ENCODE results near the gene SLC44A5.

Gene SLC44A5

DNA sequence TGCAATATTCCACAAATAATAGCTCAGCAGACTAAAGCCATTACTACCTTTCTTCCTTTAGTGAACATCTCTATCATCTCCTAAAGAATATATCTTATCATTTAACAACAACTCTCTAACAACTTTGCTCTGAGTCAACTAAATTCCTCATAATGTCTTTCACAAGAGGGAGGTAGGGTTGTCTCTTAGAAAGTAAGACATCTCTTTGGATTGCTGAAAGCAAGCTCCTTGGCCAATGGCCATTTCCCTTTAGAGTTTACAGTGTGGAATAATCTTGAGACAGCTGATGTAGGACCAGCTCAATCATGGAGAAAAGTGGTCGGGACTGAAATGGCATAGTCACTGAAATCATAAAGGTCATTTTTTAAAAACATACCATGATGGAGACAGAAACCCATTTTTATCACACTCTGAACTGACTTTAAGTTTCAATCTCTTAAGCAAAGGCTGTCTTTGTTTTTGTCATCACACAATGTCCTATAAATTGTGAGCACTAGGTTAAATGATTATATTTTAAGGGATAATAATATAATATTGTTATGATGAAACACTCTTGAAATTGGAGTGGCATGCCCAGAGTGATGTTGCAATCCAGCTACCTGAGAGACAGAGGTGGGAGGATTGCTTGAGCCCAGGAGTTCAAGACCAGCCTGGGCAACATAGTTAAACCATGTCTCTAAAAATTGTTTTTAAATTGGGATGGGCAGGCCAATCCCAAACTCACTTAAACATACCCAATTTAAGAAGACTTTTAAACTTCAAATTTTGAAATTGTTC lies 91.1 kb downstream of the SLC44A5 start:
- Histone ChIP-seq H4K20me1 (ENCODE audit: insufficient read depth, low read length) (no peaks in the 10 kb centered on the region), H3K9me3 (ENCODE audit: insufficient read depth, low read length) (no peaks in the 10 kb centered on the region), H3K4me1 (ENCODE audit: low read length) (no peaks in the 10 kb centered on the region), H3K36me3 (replicated peaks; ENCODE audit: low read depth, low read length) (no peaks in the 10 kb centered on the region), H3K27me3 (ENCODE audit: low read depth, low read length) (no peaks in the 10 kb centered on the region), H3K4me3 (ENCODE audit: low read length) (no peak overlapping the region), H3K79me2 (ENCODE audit: low read length) (no peaks in the 10 kb centered on the region), H3K4me2 (ENCODE audit: low read length) (no peak overlapping the region), H3K9ac (ENCODE audit: low read length) (no peak overlapping the region), H2AFZ (ENCODE audit: low read depth, low read length) (no peak overlapping the region), H3K27ac (ENCODE audit: low read length) (no peak overlapping the region)
- TF ChIP-seq, protein P1, sequence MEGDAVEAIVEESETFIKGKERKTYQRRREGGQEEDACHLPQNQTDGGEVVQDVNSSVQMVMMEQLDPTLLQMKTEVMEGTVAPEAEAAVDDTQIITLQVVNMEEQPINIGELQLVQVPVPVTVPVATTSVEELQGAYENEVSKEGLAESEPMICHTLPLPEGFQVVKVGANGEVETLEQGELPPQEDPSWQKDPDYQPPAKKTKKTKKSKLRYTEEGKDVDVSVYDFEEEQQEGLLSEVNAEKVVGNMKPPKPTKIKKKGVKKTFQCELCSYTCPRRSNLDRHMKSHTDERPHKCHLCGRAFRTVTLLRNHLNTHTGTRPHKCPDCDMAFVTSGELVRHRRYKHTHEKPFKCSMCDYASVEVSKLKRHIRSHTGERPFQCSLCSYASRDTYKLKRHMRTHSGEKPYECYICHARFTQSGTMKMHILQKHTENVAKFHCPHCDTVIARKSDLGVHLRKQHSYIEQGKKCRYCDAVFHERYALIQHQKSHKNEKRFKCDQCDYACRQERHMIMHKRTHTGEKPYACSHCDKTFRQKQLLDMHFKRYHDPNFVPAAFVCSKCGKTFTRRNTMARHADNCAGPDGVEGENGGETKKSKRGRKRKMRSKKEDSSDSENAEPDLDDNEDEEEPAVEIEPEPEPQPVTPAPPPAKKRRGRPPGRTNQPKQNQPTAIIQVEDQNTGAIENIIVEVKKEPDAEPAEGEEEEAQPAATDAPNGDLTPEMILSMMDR (IDR thresholded peaks at IDR 0.05; ENCODE audit: low read depth, low read length) = no peak
- TF ChIP-seq EZH2phosphoT487 (IDR thresholded peaks at IDR 0.05; ENCODE audit: low read depth) = no peak

DNA sequence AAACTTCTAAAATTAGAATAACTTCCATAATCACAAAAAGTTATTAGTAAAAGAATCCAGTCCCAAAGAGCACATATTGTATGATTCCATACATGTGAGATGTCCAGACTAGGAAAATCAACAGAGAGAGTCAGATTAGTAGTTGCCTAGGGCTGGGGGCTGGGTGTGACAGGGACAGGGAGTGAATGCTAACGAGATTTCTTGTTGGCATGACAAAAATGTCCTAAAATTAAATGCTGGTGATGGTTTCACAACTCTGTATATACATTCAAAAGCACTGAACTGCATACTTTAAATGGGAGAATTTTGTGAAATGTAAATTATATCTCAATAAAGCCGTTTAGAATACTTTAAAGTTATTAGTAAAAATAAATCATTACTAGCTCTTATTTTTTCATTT lies 92.2 kb downstream of the SLC44A5 start:
- no peaks in the 10 kb centered on the region for H3K36me3 ChIP-seq (replicated peaks; ENCODE audit: low read depth, low read length)
- H3K79me2 ChIP-seq (ENCODE audit: low read length) = no peaks in the 10 kb centered on the region
- H3K9me3 ChIP-seq (ENCODE audit: insufficient read depth, low read length) = no peaks in the 10 kb centered on the region
- no peaks in the 10 kb centered on the region for H3K27me3 ChIP-seq (ENCODE audit: low read depth, low read length)
- H3K4me2 ChIP-seq (ENCODE audit: low read length) = no peak overlapping the region
- TF ChIP-seq, protein P1 (IDR thresholded peaks at IDR 0.05; ENCODE audit: low read depth, low read length) = no peak
- no peak for TF ChIP-seq EZH2phosphoT487 (IDR thresholded peaks at IDR 0.05; ENCODE audit: low read depth)
- no peaks in the 10 kb centered on the region for H4K20me1 ChIP-seq (ENCODE audit: insufficient read depth, low read length)
- no peak overlapping the region for H3K9ac ChIP-seq (ENCODE audit: low read length)
- no peak overlapping the region for H3K4me3 ChIP-seq (ENCODE audit: low read length)
- no peak overlapping the region for H2AFZ ChIP-seq (ENCODE audit: low read depth, low read length)
- H3K27ac ChIP-seq (ENCODE audit: low read length) = no peak overlapping the region
- H3K4me1 ChIP-seq (ENCODE audit: low read length) = no peaks in the 10 kb centered on the region

DNA sequence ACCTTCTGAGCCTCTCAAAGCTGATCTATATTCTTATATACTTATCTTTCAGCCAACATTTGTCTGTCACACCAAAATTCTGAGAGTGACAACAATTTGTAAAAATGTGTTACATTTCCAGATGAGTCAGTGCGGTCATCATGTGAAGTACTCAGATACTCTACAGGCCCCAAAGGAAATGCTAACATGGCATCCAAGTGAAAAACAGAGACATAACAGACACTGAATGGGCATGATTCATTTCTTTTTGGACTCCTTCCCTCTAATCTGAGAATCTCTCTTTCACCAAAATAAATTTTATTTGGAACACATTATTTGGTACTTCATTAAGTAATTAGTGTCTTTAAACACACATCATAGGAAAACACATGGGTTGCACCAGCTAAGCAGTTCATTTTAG lies 96.6 kb downstream of the SLC44A5 start:
- Histone ChIP-seq H3K9me3 (ENCODE audit: insufficient read depth, low read length) (no peaks in the 10 kb centered on the region), H3K4me3 (ENCODE audit: low read length) (no peak overlapping the region), H3K36me3 (replicated peaks; ENCODE audit: low read depth, low read length) (no peaks in the 10 kb centered on the region), H3K79me2 (ENCODE audit: low read length) (no peaks in the 10 kb centered on the region), H3K9ac (ENCODE audit: low read length) (no peak overlapping the region), H3K4me1 (ENCODE audit: low read length) (no peaks in the 10 kb centered on the region), H3K27me3 (ENCODE audit: low read depth, low read length) (no peaks in the 10 kb centered on the region), H3K4me2 (ENCODE audit: low read length) (no peak overlapping the region), H3K27ac (ENCODE audit: low read length) (no peak overlapping the region), H4K20me1 (ENCODE audit: insufficient read depth, low read length) (no peaks in the 10 kb centered on the region), H2AFZ (ENCODE audit: low read depth, low read length) (no peak overlapping the region)
- no peak for TF ChIP-seq EZH2phosphoT487 (IDR thresholded peaks at IDR 0.05; ENCODE audit: low read depth)
- TF ChIP-seq, protein P1 (IDR thresholded peaks at IDR 0.05; ENCODE audit: low read depth, low read length) = no peak

DNA sequence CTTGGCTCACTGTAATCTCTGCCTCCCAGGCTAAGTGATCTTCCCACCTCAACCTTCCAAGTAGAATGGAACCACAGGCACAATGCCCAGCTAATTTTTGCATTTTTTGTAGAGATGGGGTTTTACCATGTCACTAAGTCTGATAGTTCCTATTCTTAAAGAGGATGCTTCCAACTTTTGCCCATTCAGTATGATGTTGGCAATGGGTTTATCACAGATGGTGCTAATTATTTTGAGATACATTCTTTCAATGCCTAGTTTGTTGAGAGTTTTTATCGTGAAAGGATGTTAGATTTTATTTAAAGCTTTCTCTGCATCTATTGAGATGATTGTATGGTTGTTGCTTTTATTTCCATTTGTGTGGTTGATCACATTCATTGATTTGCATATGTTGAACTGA lies 103.9 kb downstream of the SLC44A5 start:
- Histone ChIP-seq H3K4me3 (ENCODE audit: low read length) (no peak overlapping the region), H3K4me2 (ENCODE audit: low read length) (no peak overlapping the region), H2AFZ (ENCODE audit: low read depth, low read length) (no peak overlapping the region), H3K27ac (ENCODE audit: low read length) (no peak overlapping the region), H3K36me3 (replicated peaks; ENCODE audit: low read depth, low read length) (no peaks in the 10 kb centered on the region), H3K4me1 (ENCODE audit: low read length) (no peaks in the 10 kb centered on the region), H3K9me3 (ENCODE audit: insufficient read depth, low read length) (no peaks in the 10 kb centered on the region), H4K20me1 (ENCODE audit: insufficient read depth, low read length) (no peaks in the 10 kb centered on the region), H3K9ac (ENCODE audit: low read length) (no peak overlapping the region), H3K27me3 (ENCODE audit: low read depth, low read length) (no peaks in the 10 kb centered on the region), H3K79me2 (ENCODE audit: low read length) (no peaks in the 10 kb centered on the region)
- TF ChIP-seq, protein P1 (IDR thresholded peaks at IDR 0.05; ENCODE audit: low read depth, low read length) = no peak
- TF ChIP-seq EZH2phosphoT487 (IDR thresholded peaks at IDR 0.05; ENCODE audit: low read depth) = no peak
